ENCODE measurements around the gene IL17F. TPM values are rescaled to one million over a fixed set of nuclear protein-coding genes. Genes with fewer than 3 reads are reported as not detected.

Gene IL17F
- total RNA-seq, 6 experiments from 2014 or later = not detected

- no peak overlapping the region for H3K27ac Mint-ChIP-seq
- no peaks in the 10 kb centered on the region for H3K36me3 Mint-ChIP-seq (ENCODE audit: low read depth)
Measured at GRCh38 chr6:52245425-52245824, 1.1 kb upstream of the IL17F start.

GRCh38 chr6:52243282-52243893 is 912 bp downstream of the IL17F start:
- no peak overlapping the region for H3K27ac Mint-ChIP-seq
- H3K4me3 Mint-ChIP-seq = no peak overlapping the region

More at GRCh38 chr6:52245425-52245824, 1.1 kb upstream of the IL17F start:
- Mint-ChIP-seq H3K4me1 (ENCODE audit: low read depth) (no peaks in the 10 kb centered on the region), H3K4me3 (no peak overlapping the region), H3K27me3 (ENCODE audit: insufficient read depth) (peaks cover 26% of the 10 kb centered on the region), H3K9me3 (no peaks in the 10 kb centered on the region)
- DNase-seq = no peak
- TF ChIP-seq CTCF (IDR thresholded peaks at IDR 0.05) = no peak

GRCh38 chr6:52241819-52242218 is 2.5 kb downstream of the IL17F start:
- peaks cover 29% of the 10 kb centered on the region for H3K27me3 Mint-ChIP-seq (ENCODE audit: insufficient read depth)
- no peak for TF ChIP-seq CTCF (IDR thresholded peaks at IDR 0.05)
- H3K36me3 Mint-ChIP-seq (ENCODE audit: low read depth) = no peaks in the 10 kb centered on the region
- DNase-seq = no peak
- H3K4me1 Mint-ChIP-seq (ENCODE audit: low read depth) = no peaks in the 10 kb centered on the region
- no peaks in the 10 kb centered on the region for H3K9me3 Mint-ChIP-seq
- H3K4me3 Mint-ChIP-seq = no peak overlapping the region
- H3K27ac Mint-ChIP-seq = no peak overlapping the region

More at GRCh38 chr6:52243282-52243893, 912 bp downstream of the IL17F start:
- Mint-ChIP-seq H3K36me3 (ENCODE audit: low read depth) (no peaks in the 10 kb centered on the region), H3K4me1 (ENCODE audit: low read depth) (no peaks in the 10 kb centered on the region), H3K27me3 (ENCODE audit: insufficient read depth) (peaks cover 25% of the 10 kb centered on the region), H3K9me3 (no peaks in the 10 kb centered on the region)
- no peak for DNase-seq
- TF ChIP-seq CTCF (IDR thresholded peaks at IDR 0.05) = no peak

- no peaks in the 10 kb centered on the region for H3K9me3 Mint-ChIP-seq
- H3K27ac Mint-ChIP-seq = no peak overlapping the region
- DNase-seq = peak; percentile 81
- no peak overlapping the region for H3K4me3 Mint-ChIP-seq
- H3K4me1 Mint-ChIP-seq (ENCODE audit: low read depth) = no peaks in the 10 kb centered on the region
- peaks cover 19% of the 10 kb centered on the region for H3K27me3 Mint-ChIP-seq (ENCODE audit: insufficient read depth)
- TF ChIP-seq CTCF (IDR thresholded peaks at IDR 0.05) = peak; percentile 76
- H3K36me3 Mint-ChIP-seq (ENCODE audit: low read depth) = no peaks in the 10 kb centered on the region
Measured at GRCh38 chr6:52233975-52234823, 10.1 kb downstream of the IL17F start.

- no peaks in the 10 kb centered on the region for H3K36me3 Mint-ChIP-seq (ENCODE audit: low read depth)
- no peaks in the 10 kb centered on the region for H3K9me3 Mint-ChIP-seq
- no peak overlapping the region for H3K4me3 Mint-ChIP-seq
- peaks cover 15% of the 10 kb centered on the region for H3K27me3 Mint-ChIP-seq (ENCODE audit: insufficient read depth)
- no peak overlapping the region for H3K27ac Mint-ChIP-seq
- no peak for DNase-seq
- no peak for TF ChIP-seq CTCF (IDR thresholded peaks at IDR 0.05)
- H3K4me1 Mint-ChIP-seq (ENCODE audit: low read depth) = no peaks in the 10 kb centered on the region
Measured at GRCh38 chr6:52233005-52233404, 11.3 kb downstream of the IL17F start.

Data from HFFc6 (cell line).